HEK293T (cell line): ENCODE data around the gene TRIM67.
"Not testable (repeated sequence)": the region's sequence is repeated elsewhere in the genome, so short reads cannot be mapped to it uniquely, and the experiment has no call there.

Experiments used
- ARNT ChIP-seq: fragments of 450-650 bp; IDR thresholded peaks from 2 replicates; pipeline ENCODE4 v1.6.1; 2017; ENCODE audit warnings: mild to moderate bottlenecking
- BHLHE40 ChIP-seq: fragments of 450-650 bp; IDR thresholded peaks from 2 replicates; pipeline ENCODE4 v1.6.1; 2016; ENCODE audit warnings: mild to moderate bottlenecking, moderate library complexity, borderline replicate concordance
- ELF4 ChIP-seq: fragments of 450-650 bp; IDR thresholded peaks from 2 replicates; pipeline ENCODE4 v1.6.1; 2017; ENCODE audit warnings: antibody characterized with exemption
- FOXK2 ChIP-seq: fragments of 450-650 bp; IDR thresholded peaks from 2 replicates; pipeline ENCODE4 v1.6.1; 2016; ENCODE audit warnings: mild to moderate bottlenecking
- HDGF ChIP-seq: fragments of 450-650 bp; IDR thresholded peaks from 2 replicates; pipeline ENCODE4 v1.6.1; 2017; ENCODE audit warnings: antibody characterized with exemption, borderline replicate concordance
- PKNOX1 ChIP-seq: fragments of 450-650 bp; IDR thresholded peaks from 2 replicates; pipeline ENCODE4 v1.6.1; 2016
- SP1 ChIP-seq: fragments of 450-650 bp; IDR thresholded peaks from 2 replicates; pipeline ENCODE4 v1.6.1; 2017
- TARDBP ChIP-seq: fragments of 450-650 bp; IDR thresholded peaks from 2 replicates; pipeline ENCODE4 v1.6.1; 2016
- ZNF384 ChIP-seq: fragments of 450-650 bp; IDR thresholded peaks from 2 replicates; pipeline ENCODE4 v1.6.1; 2016

DNA sequence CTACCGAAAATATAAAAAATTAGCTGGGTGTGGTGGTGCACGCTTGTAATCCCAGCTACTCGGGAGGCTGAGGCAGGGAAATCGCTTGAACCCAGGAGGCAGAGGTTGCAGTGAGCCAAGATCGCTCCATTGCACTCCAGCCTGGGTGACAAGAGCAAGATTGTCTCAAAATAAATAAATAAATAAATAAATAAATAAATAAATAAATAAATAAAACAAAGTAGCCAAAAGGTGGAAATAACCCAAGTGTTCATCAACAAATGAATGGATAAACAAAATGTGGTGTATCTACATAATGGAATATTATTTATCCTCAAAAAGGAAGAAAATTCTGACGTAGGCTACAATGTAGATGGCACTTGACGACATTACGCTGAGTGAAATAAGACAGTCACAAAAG is 29.3 kb upstream of the TRIM67 start:
- not testable (repeated sequence) for TF ChIP-seq HDGF, ZNF384, PKNOX1, TARDBP, BHLHE40, FOXK2, ELF4, ARNT, SP1
